ENCODE results near the gene THSD7A. TPM values are rescaled to one million over a fixed set of nuclear protein-coding genes. Genes with fewer than 3 reads are reported as not detected.

The THSD7A gene
- total RNA-seq, 1 experiment from 2014 or later: 4.0 TPM

DNA sequence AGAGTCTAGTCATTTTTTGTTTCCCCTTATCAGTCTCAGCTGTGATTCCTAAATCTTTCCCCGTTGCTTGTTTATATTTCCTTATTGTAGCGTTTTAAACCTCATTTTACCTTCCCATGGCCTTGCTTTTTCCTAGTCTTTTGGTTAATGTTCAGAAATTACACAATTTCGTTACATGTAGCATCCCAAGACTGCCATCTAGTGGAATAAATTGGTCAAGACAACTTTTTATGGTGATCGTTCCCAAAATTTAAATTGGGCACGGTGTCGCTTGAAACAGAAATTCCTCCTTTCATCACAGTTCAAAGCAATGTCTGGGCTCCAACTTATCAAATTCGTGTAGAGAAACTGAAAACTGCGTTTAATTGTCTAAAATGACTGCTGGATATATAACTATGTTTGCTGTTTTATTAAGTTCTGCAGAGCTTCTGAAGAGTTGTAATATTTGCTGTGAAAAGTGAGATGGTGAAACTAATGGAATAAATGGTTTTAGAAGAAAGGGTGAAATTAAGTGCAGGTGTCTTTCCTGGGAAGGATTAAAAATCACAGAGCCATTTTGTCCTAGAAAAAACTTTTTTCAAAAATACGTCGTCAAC lies 488.1 kb downstream of the THSD7A start:
- Histone ChIP-seq H3K79me2 (ENCODE audit: low read depth) (no peaks in the 10 kb centered on the region), H3K27me3 (ENCODE audit: insufficient read depth, low read depth) (no peaks in the 10 kb centered on the region), H3K9me2 (ENCODE audit: insufficient read depth) (no peaks in the 10 kb centered on the region), H3K36me3 (ENCODE audit: low read depth) (no peaks in the 10 kb centered on the region), H2AFZ (peak overlapping the region; percentile 65; the same call in 1 of the 2 replicates), H4K20me1 (ENCODE audit: insufficient read depth) (no peaks in the 10 kb centered on the region; the same call in 1 of the 2 replicates), H3F3A (ENCODE audit: insufficient read depth, low read depth) (no peaks in the 10 kb centered on the region), H3K4me1 (replicated peaks; ENCODE audit: insufficient read depth) (no peaks in the 10 kb centered on the region), H3K9me3 (ENCODE audit: insufficient read depth, low read depth) (no peaks in the 10 kb centered on the region), H3K27ac (no peak overlapping the region), H3K4me3 (no peak overlapping the region), H3K4me2 (peak overlapping the region; percentile 44; the same call in 1 of the 2 replicates)
- intact Hi-C loops (cut with micrococcal nuclease; ENCODE audit: unreplicated experiment): no loop called here
- no TSS peak for BruUV-seq (replicated peaks)
- DNase-seq: peak in 1 of 2 experiments; percentile 6
- POLR2A ChIA-PET (ENCODE audit: unreplicated experiment): no interaction called here
- CTCF ChIA-PET: no interaction called here
- TF ChIP-seq, protein P1, sequence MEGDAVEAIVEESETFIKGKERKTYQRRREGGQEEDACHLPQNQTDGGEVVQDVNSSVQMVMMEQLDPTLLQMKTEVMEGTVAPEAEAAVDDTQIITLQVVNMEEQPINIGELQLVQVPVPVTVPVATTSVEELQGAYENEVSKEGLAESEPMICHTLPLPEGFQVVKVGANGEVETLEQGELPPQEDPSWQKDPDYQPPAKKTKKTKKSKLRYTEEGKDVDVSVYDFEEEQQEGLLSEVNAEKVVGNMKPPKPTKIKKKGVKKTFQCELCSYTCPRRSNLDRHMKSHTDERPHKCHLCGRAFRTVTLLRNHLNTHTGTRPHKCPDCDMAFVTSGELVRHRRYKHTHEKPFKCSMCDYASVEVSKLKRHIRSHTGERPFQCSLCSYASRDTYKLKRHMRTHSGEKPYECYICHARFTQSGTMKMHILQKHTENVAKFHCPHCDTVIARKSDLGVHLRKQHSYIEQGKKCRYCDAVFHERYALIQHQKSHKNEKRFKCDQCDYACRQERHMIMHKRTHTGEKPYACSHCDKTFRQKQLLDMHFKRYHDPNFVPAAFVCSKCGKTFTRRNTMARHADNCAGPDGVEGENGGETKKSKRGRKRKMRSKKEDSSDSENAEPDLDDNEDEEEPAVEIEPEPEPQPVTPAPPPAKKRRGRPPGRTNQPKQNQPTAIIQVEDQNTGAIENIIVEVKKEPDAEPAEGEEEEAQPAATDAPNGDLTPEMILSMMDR (conservative IDR thresholded peaks at IDR 0.05): peak; percentile 92
- no peak for TF ChIP-seq EZH2 (IDR thresholded peaks at IDR 0.05; ENCODE audit: low read depth)

DNA sequence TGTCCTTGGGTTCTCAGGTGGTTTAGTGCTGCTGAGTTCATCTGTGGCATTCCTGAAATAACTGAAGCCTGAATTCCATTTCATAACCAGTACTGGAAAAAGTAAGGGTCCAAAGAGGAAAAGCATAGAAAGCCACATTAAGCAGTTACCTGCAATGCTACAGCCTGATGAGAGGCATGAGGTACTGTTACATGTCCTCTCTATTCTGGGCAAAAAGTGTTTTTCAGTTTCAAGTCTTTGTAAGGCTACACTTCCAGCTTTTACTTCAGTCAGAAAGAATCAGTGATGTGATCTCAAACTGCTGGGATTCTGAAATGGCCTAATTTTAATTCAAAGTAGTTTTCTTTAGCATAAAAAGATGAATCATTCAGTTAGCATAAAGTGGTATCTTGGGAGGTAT lies 488.9 kb downstream of the THSD7A start:
- TF ChIP-seq EZH2 (IDR thresholded peaks at IDR 0.05; ENCODE audit: low read depth): no peak
- TF ChIP-seq, protein P1 (conservative IDR thresholded peaks at IDR 0.05): no peak
- Histone ChIP-seq H3K9me2 (ENCODE audit: insufficient read depth) (no peaks in the 10 kb centered on the region), H3K36me3 (ENCODE audit: low read depth) (no peaks in the 10 kb centered on the region), H3K4me1 (replicated peaks; ENCODE audit: insufficient read depth) (no peaks in the 10 kb centered on the region), H3K79me2 (ENCODE audit: low read depth) (no peaks in the 10 kb centered on the region), H3K4me3 (no peak overlapping the region), H3K27me3 (ENCODE audit: insufficient read depth, low read depth) (no peaks in the 10 kb centered on the region), H3K27ac (no peak overlapping the region), H3F3A (ENCODE audit: insufficient read depth, low read depth) (no peaks in the 10 kb centered on the region), H3K9me3 (ENCODE audit: insufficient read depth, low read depth) (no peaks in the 10 kb centered on the region), H3K4me2 (no peak overlapping the region), H2AFZ (no peak overlapping the region), H4K20me1 (ENCODE audit: insufficient read depth) (no peaks in the 10 kb centered on the region; the same call in 1 of the 2 replicates)
- ChIA-PET CTCF (no interaction called here), POLR2A (ENCODE audit: unreplicated experiment) (no interaction called here)
- BruUV-seq (replicated peaks): no TSS peak
- intact Hi-C loops (cut with micrococcal nuclease; ENCODE audit: unreplicated experiment): no loop called here
- DNase-seq: no peak

DNA sequence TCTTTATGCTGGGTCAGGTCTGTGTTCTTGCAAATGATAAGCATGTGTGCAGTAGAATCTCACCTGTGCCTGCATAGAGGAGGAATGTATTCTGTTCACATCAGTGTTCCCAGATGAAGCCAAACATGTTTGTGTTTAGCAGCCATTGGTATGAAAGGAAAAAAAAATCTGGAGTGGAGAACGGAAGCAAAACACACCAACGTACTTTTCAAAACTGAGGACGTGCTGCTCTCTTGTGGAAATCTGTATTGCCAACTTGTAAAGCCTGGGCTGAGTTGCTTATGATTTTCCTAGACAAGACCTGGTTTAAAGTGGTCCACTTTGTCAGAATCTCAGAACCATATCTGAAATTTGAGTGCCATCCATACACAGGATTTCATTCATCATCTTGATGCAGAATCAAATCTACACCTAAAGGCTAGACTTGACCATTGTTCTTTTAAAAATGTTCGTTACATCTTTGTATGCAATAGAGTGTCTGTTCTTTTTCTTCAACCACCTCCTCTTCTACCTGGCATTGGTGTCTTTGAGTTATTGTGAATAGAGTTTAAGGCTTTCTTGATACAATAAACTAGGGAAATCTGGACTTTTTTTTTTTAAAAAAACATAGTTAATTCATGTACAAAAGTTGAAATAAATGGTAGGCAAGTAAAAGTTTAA lies 490.6 kb downstream of the THSD7A start:
- H3K27ac ChIP-seq: no peak overlapping the region
- 0 out of 2 replicates have a peak overlapping the region, but pooled peaks have one; percentile 40 for H3K4me2 ChIP-seq
- H4K20me1 ChIP-seq (ENCODE audit: insufficient read depth): no peaks in the 10 kb centered on the region
- H3K4me1 ChIP-seq (replicated peaks; ENCODE audit: insufficient read depth): no peaks in the 10 kb centered on the region
- BruUV-seq (replicated peaks): no TSS peak
- no peaks in the 10 kb centered on the region for H3K9me3 ChIP-seq (ENCODE audit: insufficient read depth, low read depth)
- no peaks in the 10 kb centered on the region for H3K79me2 ChIP-seq (ENCODE audit: low read depth)
- peak overlapping the region; percentile 67; the same call in 1 of the 2 replicates for H2AFZ ChIP-seq
- CTCF ChIA-PET: no interaction called here
- no peak overlapping the region for H3K4me3 ChIP-seq
- no peak for TF ChIP-seq EZH2 (IDR thresholded peaks at IDR 0.05; ENCODE audit: low read depth)
- TF ChIP-seq, protein P1 (conservative IDR thresholded peaks at IDR 0.05): peak; percentile 47; the same call in 1 of the 2 replicates
- no peaks in the 10 kb centered on the region for H3F3A ChIP-seq (ENCODE audit: insufficient read depth, low read depth)
- no peaks in the 10 kb centered on the region for H3K27me3 ChIP-seq (ENCODE audit: insufficient read depth, low read depth)
- peak in 1 of 2 experiments; percentile 15 for DNase-seq
- POLR2A ChIA-PET (ENCODE audit: unreplicated experiment): no interaction called here
- intact Hi-C loops (cut with micrococcal nuclease; ENCODE audit: unreplicated experiment): no loop called here
- no peaks in the 10 kb centered on the region for H3K36me3 ChIP-seq (ENCODE audit: low read depth)
- H3K9me2 ChIP-seq (ENCODE audit: insufficient read depth): no peaks in the 10 kb centered on the region
